SW480 (cell line): Measurements from ENCODE around the gene XRCC4.
"Not testable (repeated sequence)": the region's sequence is repeated elsewhere in the genome, so short reads cannot be mapped to it uniquely, and the experiment has no call there.

Experiments
- DNase-seq: peaks from one replicate; pipeline ENCODE4 v3.0.0-alpha.2; 2016; ENCODE audit warnings: low spot score

The XRCC4 gene

DNA sequence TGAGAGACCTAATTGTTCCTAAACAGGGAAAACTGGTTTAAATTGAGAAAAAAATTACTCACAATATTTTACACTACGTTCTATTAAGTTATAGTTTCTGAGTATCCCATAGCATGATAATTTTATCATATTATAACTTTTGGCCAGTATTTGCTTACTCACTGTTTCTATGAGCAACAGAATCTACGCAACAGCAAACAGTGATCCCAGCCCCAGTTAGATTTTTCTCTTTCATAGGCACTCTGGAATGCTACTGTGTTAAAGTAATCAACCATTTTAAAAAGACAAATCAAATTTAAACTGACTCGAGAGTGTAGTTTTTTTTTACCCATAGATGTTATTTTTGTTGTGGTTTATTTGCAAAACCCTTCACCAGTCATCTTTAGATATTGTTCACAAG is 107.2 kb downstream of the XRCC4 start:
- no peak for DNase-seq

DNA sequence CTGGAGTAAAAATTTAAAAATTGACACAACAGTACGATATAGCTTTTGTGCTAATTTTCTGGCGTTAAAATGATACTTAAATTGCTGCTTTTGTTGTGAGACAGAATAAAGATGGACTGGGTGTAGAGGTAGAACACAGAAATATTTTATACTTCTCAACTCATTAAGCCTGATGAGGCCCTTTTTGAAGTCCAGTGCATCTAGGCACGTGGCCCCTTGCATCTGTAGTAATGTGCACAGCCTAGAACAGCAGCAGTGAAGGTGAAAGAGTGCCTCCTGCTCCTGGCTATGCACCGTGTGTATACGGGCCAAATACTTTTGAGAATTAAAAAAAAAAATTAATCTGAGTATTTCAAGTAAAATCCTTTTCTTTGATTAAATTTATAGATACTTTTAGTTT is 115.6 kb downstream of the XRCC4 start:
- no peak for DNase-seq

DNA sequence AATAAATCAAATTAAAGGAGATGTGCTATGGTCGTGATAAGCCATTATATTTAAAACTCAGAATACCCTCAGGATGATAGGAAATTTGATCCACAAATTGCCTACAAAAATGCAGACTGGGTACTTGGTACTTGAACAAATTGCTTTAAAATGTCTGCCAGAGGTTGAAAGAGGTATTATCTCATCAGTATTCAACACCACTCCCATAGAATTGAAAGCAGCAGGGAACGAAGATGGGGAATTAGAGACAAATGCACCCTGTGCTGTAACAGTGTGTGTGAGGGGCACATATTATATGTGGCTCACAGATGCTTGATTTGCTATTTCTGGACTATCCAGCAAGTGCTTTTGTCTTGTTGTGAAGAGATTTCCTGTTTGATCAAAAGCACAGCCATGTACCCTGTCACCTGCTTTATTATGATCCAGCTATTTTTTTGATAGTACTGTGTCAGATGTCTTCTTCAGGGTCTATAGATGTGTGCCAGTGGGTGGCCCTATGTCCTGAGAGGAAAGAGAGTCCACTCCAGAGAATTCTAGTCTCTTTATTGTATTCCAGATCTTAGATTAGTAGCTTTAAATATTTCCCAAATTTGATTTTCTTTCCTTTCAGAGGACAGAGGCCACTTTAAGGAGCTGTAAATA is 120.1 kb downstream of the XRCC4 start:
- no peak for DNase-seq

DNA sequence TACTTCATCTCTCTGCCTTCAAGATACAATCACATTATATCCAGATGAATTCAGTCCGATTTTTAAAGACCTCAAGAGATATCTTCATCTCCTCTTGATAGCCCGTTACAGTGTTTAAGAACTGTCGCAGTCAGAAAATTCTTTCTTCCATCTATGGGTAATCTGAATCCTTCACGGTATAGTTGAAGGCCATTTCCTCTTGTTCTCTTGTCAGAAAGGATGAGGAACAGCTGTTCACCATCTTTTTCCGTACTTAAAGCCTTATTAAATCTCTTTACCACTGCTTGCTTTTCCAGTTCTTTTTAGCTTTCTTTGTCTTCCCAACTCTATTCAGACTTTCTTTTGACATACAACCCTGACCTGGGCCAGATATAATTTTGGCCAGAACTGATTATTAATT is 121.8 kb downstream of the XRCC4 start:
- no peak for DNase-seq

DNA sequence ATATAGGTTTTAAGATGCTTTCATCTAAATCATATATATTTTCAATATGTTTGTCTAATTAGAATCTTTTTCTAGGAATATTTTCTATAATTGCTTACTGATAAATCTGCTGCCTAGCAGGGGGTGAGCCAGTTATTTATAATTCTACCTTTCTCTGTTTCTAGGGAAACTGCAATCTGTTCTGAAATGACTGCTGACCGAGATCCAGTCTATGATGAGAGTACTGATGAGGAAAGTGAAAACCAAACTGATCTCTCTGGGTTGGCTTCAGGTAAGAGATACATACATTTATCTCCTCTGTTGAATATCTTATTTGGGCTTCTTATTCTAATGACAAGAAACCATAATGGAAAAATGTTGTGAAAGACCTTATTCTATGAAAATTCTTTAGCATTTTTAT is 127.3 kb downstream of the XRCC4 start:
- DNase-seq: no peak

DNA sequence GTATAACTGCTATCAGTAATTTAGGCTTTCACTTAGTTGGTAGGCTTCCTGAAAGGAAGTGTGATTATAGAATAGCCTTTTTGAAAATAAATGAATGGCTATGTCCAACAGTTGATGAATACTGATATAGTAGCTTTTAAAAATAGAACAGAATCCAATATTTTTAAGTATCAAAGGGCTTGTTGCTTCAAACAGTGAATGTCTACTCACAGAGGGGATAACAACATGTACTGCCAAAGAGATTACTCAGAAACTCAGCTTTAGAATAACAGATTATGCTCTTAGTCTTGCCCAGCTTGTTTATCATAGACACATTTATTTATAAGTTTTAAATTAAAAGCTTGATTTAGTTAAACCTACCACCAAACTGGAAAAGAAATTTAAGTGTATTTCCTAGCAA is 132.6 kb downstream of the XRCC4 start:
- DNase-seq: no peak

DNA sequence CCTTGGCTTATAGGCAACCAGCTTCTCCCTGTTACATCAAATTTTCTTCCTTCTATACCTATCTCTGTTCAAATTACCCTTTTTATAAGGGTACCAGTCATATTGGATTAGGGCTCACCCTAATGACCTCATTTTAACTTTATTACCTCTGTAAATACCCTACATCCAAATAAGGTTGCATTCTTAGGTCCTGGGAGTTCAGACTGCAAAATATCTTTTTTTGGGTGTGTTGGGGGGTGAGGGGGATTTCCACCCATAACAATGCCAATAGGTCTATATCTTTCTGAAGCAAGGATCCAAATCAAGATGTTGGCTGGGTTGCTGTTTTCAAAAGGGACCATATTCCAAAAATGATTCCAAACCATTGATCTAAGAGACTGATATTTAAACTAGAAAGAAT is 141.7 kb downstream of the XRCC4 start:
- DNase-seq: no peak

DNA sequence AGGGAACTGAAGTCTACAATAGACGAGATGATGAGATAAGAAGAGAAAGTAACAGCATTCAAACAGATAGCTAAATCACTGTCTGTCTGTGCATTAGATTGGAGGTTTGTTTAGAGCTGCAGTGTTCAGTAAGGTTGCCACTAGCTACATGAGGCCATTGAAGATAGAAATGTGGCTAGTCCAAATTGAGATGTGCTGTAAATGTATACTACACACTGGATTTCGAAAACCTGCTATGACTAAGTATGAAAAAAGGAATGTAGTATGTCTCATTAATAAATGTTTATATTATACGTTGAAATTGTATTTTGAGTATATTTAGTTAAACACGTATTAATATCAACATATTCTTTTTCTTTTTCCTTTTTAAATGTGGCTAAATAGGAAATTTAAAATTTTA is 142.1 kb downstream of the XRCC4 start:
- no peak for DNase-seq

DNA sequence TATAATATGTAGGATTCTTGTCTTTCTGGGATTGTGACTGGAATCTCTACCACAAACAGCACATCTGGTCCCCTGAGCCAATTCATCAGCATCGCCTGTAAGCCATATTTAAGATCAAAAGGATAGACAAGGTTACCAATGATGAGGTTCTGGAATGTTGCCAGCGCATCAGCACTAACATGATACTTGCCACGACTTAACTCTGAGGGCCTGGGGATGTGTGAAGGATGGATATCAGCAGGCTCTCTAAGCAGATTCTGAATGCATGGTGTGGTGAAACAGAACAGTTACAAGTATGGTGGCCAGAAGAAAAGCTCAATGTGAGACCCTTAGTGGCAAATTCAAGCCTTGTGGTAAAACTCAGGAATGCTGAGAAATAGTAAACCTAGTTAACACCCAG is 143.0 kb downstream of the XRCC4 start:
- no peak for DNase-seq

DNA sequence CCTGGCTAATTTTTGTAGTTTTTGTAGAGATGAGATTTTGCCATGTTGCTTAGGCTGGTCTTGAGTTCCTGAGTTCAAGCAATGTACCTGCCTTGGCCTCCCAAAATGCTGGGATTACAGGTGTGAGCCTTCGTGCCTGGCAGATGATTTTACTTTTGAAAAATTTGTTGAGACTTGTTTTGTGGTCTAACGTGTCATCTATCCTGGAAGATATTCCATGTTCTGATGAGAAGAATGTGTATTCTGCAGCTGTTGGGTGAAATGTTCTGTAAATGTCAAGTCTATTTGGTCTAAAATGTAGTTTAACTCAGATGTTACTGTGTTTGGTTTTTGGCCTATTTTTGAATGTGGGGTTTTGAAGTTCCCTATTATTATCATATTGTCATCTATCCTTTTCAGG is 145.6 kb downstream of the XRCC4 start:
- no peak for DNase-seq

DNA sequence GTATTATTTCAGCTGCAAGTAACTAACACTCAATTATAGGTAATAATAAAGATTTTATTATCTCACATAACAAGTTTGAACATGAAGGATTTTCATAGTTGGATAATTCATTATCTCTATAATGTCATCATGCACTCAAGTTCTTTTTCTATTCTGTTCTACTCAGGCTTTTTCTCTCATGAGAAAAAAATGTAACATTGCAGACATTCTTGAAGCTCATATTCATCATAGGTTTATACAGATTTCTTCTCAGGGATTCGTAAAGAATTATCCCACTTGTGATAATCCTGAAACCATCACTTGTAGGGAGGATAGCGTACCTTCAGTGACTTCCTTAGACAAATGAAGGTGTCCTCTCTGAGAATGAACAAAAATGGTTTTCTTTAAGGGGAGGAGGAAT is 150.3 kb downstream of the XRCC4 start:
- DNase-seq: no peak

DNA sequence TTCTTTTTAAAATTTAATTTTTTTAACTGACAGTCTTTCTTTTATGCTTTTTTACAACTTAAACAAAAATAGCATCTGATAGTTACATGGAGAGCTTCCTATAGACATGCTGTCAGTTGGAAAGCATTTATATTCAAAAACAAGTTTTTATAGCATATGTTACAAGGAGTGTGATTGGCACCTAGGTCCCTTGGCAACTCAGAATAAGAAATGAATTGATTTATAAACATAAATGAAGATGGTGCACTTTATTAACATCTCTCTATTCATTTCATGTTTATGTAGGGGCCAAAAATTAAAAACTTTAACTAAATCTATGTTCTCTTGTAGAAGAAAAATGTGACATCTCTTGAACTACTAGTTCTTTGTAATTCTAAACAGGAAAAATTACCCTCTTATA is 153.2 kb downstream of the XRCC4 start:
- no peak for DNase-seq

DNA sequence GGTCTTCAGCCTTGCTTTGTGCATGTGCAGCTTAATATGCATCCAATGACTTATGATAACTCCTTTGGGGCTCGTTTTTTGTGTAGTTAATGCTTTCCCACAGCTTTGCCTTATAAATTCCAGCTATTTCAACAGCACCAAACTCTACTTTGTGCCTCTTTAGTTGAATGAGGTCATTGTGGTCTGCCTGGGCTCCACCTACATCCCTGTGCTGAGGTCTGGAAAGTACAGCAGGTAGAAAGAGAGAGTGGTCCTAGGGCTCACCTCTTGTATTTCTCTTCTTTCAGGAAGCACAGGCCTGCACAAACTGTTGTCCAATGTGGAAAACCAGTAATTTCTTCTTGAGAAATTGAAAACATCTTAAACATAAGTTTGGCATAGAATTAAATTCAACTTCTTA is 167.2 kb downstream of the XRCC4 start:
- no peak for DNase-seq

DNA sequence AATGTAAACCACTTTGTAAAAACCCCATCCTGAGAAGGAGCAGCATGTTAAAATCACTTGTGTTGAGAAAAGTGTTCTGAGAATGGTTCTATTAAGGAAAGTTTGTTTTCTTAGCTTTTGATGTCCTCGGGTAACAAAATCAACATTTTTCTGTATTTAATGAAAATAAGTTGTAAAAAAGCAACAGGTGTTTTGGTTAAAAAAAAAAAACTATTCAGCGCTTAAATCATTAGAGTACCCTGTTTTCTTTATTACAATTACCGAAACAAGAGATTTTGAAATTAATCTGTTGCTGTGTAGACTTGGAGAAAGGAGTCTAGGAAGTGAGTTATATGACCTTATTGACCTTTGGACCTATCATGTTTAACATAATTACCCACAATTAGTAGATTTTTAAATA is 167.7 kb downstream of the XRCC4 start:
- no peak for DNase-seq

DNA sequence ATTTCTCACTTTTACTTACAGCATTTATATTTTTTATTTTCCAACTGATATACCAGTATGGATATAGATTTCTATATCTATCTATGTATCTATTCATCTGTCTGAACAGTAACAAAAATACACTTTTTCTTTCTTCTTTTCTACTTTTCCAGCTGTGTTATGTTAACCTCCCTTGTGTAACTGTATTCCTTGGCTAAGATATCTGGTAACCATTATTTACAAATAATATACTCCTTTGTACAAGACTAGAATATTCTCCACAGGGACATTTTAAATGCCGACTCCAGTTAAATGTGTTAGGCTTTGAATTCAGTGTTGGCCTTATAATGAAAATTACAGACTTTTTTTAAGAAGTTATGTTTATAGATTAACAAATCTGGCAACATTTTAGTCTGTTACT is 168.7 kb downstream of the XRCC4 start:
- DNase-seq: no peak

DNA sequence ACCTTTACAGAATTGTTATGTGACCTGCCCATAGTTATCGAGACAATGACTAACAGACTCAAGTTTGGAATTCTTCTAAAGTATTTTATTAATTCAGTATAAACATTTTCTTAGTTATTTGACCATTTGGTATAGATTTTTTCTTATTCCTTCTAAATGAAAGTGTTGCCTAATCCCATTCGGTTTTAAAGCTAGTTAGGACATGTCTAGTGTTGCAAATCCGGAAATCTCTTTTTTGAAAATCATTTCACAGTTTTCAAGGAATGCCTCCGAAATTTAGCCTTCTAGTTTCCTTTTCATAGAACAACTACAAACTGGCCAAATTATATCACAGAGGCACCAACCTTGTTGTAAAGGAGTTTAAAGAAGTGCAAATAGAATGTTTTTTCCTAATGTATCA is 171.8 kb downstream of the XRCC4 start:
- no peak for DNase-seq

DNA sequence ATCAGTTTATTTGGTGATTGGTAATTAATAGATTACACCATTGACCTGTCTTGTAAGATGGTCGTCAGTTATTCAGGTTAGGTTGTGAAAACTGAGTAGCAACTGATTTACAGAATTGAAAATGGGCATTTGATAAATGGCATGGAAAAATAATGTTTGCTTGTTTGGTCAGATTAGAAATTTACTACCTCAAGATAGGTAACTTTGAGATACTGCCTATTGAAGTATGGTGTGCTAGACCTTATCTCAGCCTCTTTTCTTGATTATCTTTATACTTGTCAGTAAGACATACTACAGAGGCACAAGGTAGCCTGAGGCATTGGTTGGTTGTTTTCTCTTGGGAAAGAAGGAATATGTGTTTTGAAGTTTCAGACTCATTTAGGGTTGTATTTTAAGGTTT is 174.5 kb downstream of the XRCC4 start:
- no peak for DNase-seq

DNA sequence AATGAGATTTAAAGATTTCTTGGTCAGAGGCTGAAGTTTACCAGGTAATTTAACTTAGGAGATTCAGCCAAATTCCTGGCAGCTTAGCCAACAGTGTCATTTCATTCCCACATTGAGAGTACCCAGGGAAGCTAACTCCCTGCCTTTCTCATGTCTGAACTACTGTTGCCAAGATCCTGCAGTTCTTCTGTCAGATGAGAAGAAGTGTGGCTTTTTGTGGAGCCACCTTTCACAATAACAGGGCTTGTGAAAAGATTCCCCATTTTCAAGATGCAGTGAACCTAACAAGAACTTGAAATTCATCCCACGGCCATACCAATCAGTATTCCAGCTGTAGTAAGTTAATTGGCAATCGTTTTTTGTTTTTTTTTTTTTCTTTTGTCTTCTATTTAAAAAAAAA is 176.4 kb downstream of the XRCC4 start:
- no peak for DNase-seq

DNA sequence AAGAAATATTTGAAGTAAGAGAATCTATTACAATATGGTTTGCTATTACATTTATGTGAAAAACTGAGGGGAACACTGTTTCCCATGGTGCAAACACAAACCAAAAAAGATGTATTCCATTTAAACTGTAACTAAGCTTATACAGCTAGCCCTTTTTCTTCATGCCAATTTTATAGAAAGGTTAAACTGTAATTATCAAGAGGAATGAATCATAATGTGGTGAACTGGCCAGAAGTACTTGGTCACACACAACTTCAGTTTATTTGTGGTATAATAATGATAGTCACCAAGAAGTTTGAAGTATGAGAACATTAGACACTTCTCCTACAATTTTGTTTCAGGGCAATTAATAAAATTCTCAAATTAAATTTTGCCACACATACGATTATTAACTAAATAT is 177.9 kb downstream of the XRCC4 start:
- DNase-seq: no peak

DNA sequence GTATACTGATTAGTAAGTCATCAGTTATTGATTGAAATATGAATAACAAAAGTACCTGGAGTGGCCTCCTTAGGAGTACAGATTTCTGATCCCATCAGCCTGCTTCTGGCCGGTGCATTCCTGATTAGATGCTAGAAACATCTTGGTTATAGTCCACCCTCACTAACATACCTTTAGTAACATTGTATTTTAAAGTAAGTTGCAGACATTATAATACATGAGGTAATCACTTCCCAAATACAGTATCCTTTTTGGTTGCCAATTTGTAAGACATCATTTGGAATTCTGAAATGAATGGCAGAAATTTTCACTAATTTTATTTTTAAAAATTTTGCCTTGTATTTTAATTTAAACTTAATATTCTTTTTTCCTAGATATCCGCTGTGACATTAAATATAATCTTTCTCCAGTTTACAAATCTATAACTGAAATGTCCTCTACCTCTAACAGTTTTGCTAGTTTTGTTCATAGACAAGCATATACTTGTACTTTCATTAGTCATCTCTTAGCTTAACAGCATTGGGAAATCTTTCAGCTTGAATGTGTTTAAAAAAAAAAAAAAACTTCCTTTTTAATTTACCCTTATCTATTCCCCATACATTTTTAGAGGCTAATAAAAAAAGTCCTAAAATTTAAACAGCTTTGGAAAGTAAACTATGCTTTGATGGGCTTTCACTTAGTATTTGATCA is 178.9 kb downstream of the XRCC4 start:
- DNase-seq: no peak

DNA sequence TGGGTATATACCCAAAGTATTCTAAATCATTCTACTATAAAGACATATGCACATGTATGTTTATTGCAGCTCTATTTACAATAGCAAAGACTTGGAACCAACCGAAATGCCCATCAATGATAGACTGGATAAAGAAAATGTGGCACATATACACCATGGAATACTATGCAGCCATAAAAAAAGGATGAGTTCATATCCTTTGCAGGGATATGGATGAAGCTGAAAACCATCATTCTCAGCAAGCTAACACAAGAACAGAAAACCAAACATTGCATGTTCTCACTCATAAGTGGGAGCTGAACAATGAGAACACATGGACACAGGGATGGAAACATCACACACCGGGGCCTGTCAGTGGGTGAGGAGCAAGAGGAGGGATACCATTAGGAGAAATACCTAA is 180.3 kb downstream of the XRCC4 start:
- DNase-seq: not testable (repeated sequence)

DNA sequence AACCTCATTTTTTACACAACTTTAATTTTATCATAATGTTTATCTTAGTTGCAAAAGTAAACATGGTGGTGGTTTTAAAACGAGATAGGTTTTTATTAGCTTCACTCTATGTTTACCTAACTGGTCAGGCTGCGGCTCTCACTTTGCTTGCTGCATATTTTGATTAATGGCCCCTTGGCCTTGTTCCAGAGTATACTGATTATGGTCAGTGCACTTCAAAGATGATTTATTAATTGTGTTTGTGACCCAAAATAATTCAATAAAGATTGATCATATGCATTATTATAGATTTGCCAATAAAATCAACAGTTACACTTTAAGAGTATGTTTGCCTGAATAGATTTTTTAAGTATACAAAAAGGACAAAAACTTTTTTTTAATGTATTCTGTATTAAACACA is 188.0 kb downstream of the XRCC4 start:
- peak; percentile 72 for DNase-seq

DNA sequence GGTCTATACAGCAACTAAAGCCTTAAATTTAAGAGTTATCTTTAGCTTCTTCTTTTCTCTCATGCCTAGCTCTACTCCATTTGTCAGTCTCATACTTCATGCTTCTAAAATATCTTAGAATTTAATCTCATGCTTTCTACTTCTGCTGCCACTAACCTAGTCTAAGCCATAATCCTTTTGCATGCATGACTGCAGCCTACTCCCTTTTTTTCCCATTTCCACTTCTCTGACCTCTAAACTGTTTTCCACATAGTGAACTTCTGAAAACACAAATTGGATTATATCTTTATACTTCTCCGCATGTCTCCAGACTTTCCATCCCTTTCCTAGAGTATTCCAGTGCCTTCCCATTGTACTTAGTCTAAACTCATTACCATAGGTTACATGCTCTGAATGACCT is 193.0 kb downstream of the XRCC4 start:
- no peak for DNase-seq

DNA sequence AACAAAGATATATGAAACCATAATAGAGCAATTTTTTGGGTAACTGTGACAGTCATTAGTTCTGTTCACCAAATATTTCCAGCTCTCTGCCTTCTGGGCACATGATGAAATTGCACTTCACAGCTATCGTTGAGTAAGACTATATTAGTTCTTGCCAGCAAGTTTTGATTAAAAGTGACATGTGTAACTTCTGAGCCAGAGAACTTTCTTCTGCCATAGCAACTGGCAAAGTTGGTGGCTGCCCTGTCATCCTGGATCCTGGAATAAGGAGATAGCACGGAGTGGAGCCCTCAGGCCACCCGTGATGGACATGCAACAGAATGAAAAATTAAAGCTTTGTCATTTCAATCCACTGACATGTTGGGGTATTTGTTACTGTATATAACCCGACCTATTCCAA is 199.8 kb downstream of the XRCC4 start:
- DNase-seq: no peak
